HepG2 (cell line): ENCODE measurements around the gene GAPT.

Source experiments
- CBFB ChIP-seq: sonication (generic); formaldehyde crosslinking; IDR thresholded peaks from 2 replicates; pipeline ENCODE4 v1.4.0; 2020; ENCODE audit warnings: missing genetic modification reagents
- EHMT2 ChIP-seq: fragments of 200-600 bp; sonication (generic); IDR thresholded peaks from 2 replicates; pipeline ENCODE4 v1.7.0; 2017; ENCODE audit warnings: antibody characterized with exemption, low read depth, low read length, borderline replicate concordance
- FOXK2 ChIP-seq: fragments of 450-650 bp; IDR thresholded peaks from 2 replicates; pipeline ENCODE4 v1.6.1; 2016
- MAFG ChIP-seq: sonication (generic); formaldehyde crosslinking; IDR thresholded peaks from 2 replicates; pipeline ENCODE4 v1.5.1; 2020; ENCODE audit warnings: mild to moderate bottlenecking, missing genetic modification reagents
- POLR2AphosphoS5 ChIP-seq: IDR thresholded peaks from 2 replicates; pipeline ENCODE4 v1.6.1; 2012; ENCODE audit warnings: low read depth, low read length
- ZFX ChIP-seq: sonication (generic); formaldehyde crosslinking; IDR thresholded peaks from 2 replicates; pipeline ENCODE4 v1.4.0; 2020; ENCODE audit warnings: mild to moderate bottlenecking, low read depth, missing genetic modification reagents, moderate library complexity
- ZNF335 ChIP-seq: sonication (generic); formaldehyde crosslinking; IDR thresholded peaks from 2 replicates; pipeline ENCODE4 v1.4.0; 2020; ENCODE audit warnings: missing genetic modification reagents
- ZNF432 ChIP-seq: sonication (generic); formaldehyde crosslinking; IDR thresholded peaks from 2 replicates; pipeline ENCODE4 v1.5.0; 2020; ENCODE audit warnings: missing genetic modification reagents, mild to moderate bottlenecking, borderline replicate concordance
- ZNF737 ChIP-seq: sonication (generic); formaldehyde crosslinking; IDR thresholded peaks from 2 replicates; pipeline ENCODE4 v1.5.0; 2020; ENCODE audit warnings: missing genetic modification reagents, mild to moderate bottlenecking, borderline replicate concordance
- TF ChIP-seq, protein P1 (sequence below): sonication (generic); formaldehyde crosslinking; IDR thresholded peaks from 2 replicates; pipeline ENCODE4 v1.5.0; 2020; ENCODE audit warnings: mild to moderate bottlenecking, missing genetic modification reagents, moderate library complexity
- TF ChIP-seq, protein P2 (sequence below): sonication (generic); formaldehyde crosslinking; IDR thresholded peaks from 2 replicates; pipeline ENCODE4 v1.8.1; 2023; ENCODE audit warnings: mild to moderate bottlenecking, moderate library complexity, missing genetic modification reagents
- TF ChIP-seq, protein P3 (sequence below): sonication (generic); formaldehyde crosslinking; IDR thresholded peaks from 2 replicates; pipeline ENCODE4 v1.5.0; 2020; ENCODE audit warnings: mild to moderate bottlenecking, missing genetic modification reagents
- TF ChIP-seq, protein P4 (sequence below): sonication (generic); formaldehyde crosslinking; IDR thresholded peaks from 2 replicates; pipeline ENCODE4 v1.4.0; 2020; ENCODE audit warnings: missing genetic modification reagents
- TF ChIP-seq, protein P5 (sequence below): sonication (generic); formaldehyde crosslinking; IDR thresholded peaks from 2 replicates; pipeline ENCODE4 v1.4.0; 2020; ENCODE audit warnings: low read depth, mild to moderate bottlenecking, missing genetic modification reagents

DNA sequence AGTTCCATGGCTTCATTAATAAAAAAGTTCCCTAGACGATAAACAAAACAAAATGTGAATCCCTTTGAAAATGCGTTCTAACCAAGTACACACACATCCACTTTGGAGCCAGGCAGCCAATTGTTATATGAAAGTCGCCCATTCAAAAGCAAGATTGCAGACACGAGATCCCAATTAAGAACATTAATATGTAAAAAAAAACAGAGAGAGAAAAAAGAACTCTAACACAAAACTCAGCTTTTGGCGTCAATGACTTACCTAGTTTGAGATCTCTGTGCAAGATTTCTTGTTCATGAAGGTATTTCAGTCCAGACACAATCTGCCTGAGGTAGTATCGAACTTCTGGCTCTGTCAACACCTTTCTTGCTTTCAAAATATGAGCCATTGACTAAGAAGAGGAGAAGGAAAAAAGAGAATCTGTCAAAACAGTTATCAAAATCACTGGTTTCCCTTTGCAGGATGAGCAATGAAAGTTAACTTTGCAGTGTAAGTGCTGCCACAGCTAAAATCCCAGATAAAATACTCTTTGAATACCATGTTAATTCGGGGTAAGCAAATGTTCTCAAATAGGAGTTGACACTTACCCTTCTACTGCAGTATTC is 33.0 kb upstream of the GAPT start:
- TF ChIP-seq, protein P1, sequence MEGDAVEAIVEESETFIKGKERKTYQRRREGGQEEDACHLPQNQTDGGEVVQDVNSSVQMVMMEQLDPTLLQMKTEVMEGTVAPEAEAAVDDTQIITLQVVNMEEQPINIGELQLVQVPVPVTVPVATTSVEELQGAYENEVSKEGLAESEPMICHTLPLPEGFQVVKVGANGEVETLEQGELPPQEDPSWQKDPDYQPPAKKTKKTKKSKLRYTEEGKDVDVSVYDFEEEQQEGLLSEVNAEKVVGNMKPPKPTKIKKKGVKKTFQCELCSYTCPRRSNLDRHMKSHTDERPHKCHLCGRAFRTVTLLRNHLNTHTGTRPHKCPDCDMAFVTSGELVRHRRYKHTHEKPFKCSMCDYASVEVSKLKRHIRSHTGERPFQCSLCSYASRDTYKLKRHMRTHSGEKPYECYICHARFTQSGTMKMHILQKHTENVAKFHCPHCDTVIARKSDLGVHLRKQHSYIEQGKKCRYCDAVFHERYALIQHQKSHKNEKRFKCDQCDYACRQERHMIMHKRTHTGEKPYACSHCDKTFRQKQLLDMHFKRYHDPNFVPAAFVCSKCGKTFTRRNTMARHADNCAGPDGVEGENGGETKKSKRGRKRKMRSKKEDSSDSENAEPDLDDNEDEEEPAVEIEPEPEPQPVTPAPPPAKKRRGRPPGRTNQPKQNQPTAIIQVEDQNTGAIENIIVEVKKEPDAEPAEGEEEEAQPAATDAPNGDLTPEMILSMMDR (CRISPR knock-in tag) = no peak
- TF ChIP-seq ZNF737 (CRISPR knock-in tag) (no peak), CBFB (CRISPR knock-in tag) (no peak), POLR2AphosphoS5 (no peak), ZFX (CRISPR knock-in tag) (no peak), MAFG (CRISPR knock-in tag) (no peak), FOXK2 (no peak), EHMT2 (no peak), ZNF335 (no peak), ZNF432 (CRISPR knock-in tag) (no peak)
- TF ChIP-seq, protein P2, sequence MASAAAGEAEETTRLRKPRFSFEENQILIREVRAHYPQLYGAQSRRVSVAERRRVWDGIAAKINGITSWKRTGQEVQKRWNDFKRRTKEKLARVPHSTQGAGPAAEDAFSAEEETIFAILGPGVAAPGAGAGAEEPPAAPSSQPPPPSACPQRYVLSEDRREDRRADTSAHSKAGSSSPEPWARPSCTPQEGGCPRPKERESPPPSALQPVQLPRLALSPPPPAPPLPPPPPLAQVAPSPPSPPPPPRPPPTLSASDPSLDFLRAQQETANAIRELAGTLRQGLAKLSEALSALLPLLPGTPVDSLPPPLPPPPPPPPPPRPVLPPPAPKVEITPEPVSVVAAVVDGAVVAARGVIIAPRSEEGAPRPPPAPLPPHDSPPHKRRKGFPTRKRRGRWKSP = no peak
- TF ChIP-seq, protein P3, sequence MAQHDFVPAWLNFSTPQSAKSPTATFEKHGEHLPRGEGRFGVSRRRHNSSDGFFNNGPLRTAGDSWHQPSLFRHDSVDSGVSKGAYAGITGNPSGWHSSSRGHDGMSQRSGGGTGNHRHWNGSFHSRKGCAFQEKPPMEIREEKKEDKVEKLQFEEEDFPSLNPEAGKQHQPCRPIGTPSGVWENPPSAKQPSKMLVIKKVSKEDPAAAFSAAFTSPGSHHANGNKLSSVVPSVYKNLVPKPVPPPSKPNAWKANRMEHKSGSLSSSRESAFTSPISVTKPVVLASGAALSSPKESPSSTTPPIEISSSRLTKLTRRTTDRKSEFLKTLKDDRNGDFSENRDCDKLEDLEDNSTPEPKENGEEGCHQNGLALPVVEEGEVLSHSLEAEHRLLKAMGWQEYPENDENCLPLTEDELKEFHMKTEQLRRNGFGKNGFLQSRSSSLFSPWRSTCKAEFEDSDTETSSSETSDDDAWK = no peak
- TF ChIP-seq, protein P4, sequence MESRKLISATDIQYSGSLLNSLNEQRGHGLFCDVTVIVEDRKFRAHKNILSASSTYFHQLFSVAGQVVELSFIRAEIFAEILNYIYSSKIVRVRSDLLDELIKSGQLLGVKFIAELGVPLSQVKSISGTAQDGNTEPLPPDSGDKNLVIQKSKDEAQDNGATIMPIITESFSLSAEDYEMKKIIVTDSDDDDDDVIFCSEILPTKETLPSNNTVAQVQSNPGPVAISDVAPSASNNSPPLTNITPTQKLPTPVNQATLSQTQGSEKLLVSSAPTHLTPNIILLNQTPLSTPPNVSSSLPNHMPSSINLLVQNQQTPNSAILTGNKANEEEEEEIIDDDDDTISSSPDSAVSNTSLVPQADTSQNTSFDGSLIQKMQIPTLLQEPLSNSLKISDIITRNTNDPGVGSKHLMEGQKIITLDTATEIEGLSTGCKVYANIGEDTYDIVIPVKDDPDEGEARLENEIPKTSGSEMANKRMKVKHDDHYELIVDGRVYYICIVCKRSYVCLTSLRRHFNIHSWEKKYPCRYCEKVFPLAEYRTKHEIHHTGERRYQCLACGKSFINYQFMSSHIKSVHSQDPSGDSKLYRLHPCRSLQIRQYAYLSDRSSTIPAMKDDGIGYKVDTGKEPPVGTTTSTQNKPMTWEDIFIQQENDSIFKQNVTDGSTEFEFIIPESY (CRISPR knock-in tag) = no peak
- TF ChIP-seq, protein P5, sequence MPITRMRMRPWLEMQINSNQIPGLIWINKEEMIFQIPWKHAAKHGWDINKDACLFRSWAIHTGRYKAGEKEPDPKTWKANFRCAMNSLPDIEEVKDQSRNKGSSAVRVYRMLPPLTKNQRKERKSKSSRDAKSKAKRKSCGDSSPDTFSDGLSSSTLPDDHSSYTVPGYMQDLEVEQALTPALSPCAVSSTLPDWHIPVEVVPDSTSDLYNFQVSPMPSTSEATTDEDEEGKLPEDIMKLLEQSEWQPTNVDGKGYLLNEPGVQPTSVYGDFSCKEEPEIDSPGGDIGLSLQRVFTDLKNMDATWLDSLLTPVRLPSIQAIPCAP = no peak
